H1 (cell line): ENCODE results near the gene FHIT. TPM values are rescaled to one million over a fixed set of nuclear protein-coding genes. Genes with fewer than 3 reads are reported as not detected.

Experiments
- CHD2 ChIP-seq: IDR thresholded peaks from 2 replicates; pipeline ENCODE4 v1.6.1; 2012; ENCODE audit warnings: low read length, improper control_type of control experiment
- HDAC2 ChIP-seq, 2 experiments: fragments of 300-600 bp in 1 of 2; sonication (generic) in 1 of 2; IDR thresholded peaks; 2 replicates each; pipeline ENCODE4 v1.6.1; 2011 to 2012; ENCODE audit warnings: low read depth in 2 of 2, low read length in 2 of 2, mild to moderate bottlenecking in 2 of 2, moderate library complexity in 2 of 2, borderline replicate concordance in 1 of 2, inconsistent platforms in 1 of 2
- HDAC6 ChIP-seq: IDR thresholded peaks from one replicate; pipeline ENCODE4 v1.7.1; 2012; ENCODE audit warnings: low read depth, mild to moderate bottlenecking, inconsistent platforms, low read length, moderate library complexity
- polyA plus RNA-seq, 7 experiments: library from polyadenylated mRNA; depleted of rRNA in 3 of 7; stranded (reverse) in 5 of 7; unstranded in 2 of 7; fragments of >200 nt in 5 of 7; fragments of 200-250 nt in 2 of 7; gene quantifications; 1 replicate in 5 of 7; 2 replicates in 1 of 7; 4 replicates in 1 of 7; pipeline versions ENCODE4 v1.2.1 to v1.2.3, GENCODE V29; 2011 to 2013; ENCODE audit warnings: missing spikeins in 2 of 7, mixed read lengths in 2 of 7
- total RNA-seq: library from RNA; stranded (reverse); fragmentation: NEBNext Ultra II Directional; extraction: Animal tissue kit (Norgen Biotek cat#: 25700); gene quantifications from 2 replicates; pipeline ENCODE4 v1.2.1, GENCODE V29; 2021

FHIT gene
- total and polyA plus RNA-seq, 2 of the 8 experiments (the other 6 are each of a cell fraction or from before 2014, with no cell fraction given): 1.2 to 3.2 TPM

DNA sequence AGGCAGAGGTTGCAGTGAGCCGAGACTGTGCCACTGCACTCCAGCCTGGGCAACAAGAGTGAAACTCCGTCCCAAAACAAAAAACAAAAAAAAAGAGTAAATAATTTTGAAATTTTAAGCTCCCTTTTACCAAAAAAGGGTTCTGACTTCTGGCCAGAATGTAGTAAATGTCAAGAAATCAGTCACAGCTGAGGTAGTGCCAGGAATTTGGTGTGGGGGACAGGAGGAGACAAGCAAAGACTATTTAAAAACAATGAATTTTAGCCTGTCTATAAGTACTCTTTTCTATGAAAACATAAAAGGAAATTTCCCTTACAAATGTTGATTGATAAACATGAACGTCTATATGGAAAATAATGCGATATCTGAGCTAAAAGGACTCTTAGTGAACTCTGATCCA is 363.7 kb downstream of the FHIT start (continued):
- TF ChIP-seq HDAC6 (no peak), HDAC2 (IDR thresholded peaks at IDR 0.05; ENCODE audit: borderline replicate concordance in 1 of 2, low read depth in 2 of 2, low read length in 2 of 2) (no peak), CHD2 (no peak)
